Urothelium cell line (cell line): ENCODE results near the gene KYNU.
"Not testable (repeated sequence)": the region's sequence is repeated elsewhere in the genome, so short reads cannot be mapped to it uniquely, and the experiment has no call there.

ENCODE experiments used
- DNase-seq: peaks from one replicate; pipeline ENCODE4 v3.0.0; 2011; ENCODE audit warnings: low spot score, mixed read lengths
- FAIRE-seq: peaks from 2 replicates; lab custom pipeline; 2011; peaks lifted over from hg19 to GRCh38; lab: Jason Lieb, UNC

KYNU gene

GRCh38 chr2:142914507-142915313 lies 37.2 kb downstream of the KYNU start:
- DNase-seq (no peak), FAIRE-seq (no peak)

GRCh38 chr2:142915502-142915901 lies 38.0 kb downstream of the KYNU start:
- DNase-seq: no peak
- no peak for FAIRE-seq

GRCh38 chr2:142918624-142919023 lies 41.2 kb downstream of the KYNU start:
- FAIRE-seq (no peak), DNase-seq (no peak)

- FAIRE-seq (no peak), DNase-seq (no peak)
These were observed 43.1 kb downstream of the KYNU start for GRCh38 chr2:142920571-142920970.

- no peak for FAIRE-seq
- DNase-seq: no peak
These were observed 49.0 kb downstream of the KYNU start for GRCh38 chr2:142926445-142926844.

DNA sequence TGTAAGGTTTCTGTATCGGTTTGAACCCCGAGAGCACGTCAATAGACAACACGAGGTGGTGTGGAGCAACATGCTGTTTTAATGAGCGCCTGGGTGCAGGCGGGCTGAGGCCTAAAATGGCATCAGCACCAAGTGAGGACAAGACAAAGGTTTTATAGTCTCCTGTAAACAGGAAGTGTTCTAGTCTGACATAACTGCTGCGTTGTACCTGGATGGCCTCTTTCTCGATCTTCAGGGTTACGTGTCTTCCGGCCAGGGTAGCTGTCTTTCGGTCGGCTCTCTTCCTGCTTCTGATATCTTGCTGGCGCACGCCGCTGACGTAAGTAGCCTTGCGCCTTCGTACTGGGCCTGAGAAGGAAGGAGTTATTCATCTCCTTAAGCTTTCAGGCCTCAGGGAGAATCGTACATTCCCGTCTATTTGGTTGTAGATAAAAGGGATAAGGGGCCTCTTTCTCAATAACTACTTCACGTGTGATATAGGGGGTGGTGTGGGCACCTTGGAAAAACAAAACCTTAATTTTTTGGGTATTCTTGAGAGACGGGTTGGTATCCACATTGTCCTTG lies 53.5 kb downstream of the KYNU start:
- FAIRE-seq: no peak

DNA sequence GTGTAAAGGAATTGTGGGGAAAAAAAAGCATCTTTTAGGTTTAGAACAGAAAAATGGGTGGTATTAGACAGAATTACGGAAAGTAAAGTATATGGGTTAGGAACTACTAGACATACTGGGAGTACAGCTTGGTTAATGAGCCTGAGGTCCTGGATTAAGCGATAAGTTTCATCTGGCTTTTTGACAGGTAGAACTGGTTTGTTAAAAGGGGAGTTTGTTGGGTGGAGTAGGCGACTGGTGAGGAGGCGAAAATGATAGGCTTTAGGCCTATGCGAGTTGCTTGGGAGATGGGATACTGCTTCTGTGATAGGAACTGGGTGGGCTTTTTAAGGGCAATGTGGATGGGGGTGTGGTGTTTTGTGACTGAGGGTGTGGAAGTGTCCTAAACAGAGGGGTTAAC lies 56.5 kb downstream of the KYNU start:
- DNase-seq: no peak
- no peak for FAIRE-seq

More for the DNA sequence above, 53.5 kb downstream of the KYNU start:
- DNase-seq: no peak

DNA sequence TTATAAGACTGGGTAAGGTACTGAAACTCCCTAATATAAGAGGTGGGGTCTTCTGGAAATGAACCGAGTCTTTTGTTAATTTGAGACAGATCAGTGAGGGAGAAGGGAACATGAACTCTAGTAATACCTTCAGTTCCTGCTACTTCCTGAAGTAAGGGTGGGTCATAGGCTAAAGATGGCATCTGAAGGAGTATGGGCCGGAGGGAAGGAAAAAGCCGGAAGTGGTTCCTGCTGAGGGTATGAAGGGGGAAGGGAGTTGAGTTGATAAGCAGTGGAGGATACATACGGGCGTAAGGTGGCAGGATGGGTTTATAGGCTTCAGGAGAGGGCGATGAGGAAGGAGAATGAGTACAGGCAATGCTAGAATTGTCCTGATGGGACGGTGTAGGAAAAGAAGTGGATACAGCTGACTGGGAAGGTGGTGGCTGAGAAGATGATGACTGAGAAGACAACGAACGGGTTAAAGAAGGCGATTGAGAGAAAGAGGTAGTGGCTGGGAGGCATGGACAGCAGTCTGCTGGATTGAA lies 58.2 kb downstream of the KYNU start:
- no peak for FAIRE-seq

DNA sequence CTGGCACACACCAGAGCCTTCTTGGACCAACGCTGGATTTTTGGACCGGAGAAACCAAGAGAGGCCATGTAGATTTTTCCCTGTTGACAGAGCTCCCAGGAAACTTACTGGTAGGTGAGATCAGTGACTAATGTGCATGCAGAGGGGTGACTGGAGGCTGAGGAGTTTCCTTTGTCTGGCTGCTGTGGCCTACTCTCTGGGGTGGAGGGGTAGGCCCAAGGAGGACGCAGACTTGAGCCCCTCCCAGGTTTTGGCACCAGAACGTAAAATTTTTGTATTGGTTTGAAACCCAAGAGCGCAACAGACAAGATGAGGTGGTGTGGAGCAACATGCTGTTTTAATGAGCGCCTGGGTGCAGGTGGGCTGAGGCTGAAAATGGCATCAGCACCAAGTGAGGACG lies 59.2 kb downstream of the KYNU start:
- no peak for DNase-seq
- no peak for FAIRE-seq

More for the DNA sequence above, 58.2 kb downstream of the KYNU start:
- no peak for DNase-seq

GRCh38 chr2:142937347-142937746 lies 59.9 kb downstream of the KYNU start:
- FAIRE-seq: no peak
- no peak for DNase-seq

DNA sequence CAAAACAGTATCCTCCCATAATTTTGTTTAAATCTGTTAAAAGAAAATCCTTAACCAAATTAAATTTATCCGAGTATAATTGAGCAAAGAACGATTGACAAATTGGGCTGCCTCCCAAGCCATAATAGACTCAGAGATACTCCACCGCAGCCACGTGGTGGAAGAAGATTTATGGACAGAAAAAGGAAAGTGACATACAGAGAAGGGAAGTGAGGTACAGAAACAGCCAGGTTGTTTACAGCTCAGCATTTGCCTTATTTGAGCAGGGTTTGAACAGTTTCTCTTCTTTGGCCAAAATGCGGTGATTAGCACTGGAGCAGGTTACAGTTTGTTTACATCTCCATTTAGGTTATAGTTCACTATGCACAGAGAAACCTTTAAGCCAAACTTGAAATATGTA lies 60.8 kb downstream of the KYNU start:
- no peak for FAIRE-seq

DNA sequence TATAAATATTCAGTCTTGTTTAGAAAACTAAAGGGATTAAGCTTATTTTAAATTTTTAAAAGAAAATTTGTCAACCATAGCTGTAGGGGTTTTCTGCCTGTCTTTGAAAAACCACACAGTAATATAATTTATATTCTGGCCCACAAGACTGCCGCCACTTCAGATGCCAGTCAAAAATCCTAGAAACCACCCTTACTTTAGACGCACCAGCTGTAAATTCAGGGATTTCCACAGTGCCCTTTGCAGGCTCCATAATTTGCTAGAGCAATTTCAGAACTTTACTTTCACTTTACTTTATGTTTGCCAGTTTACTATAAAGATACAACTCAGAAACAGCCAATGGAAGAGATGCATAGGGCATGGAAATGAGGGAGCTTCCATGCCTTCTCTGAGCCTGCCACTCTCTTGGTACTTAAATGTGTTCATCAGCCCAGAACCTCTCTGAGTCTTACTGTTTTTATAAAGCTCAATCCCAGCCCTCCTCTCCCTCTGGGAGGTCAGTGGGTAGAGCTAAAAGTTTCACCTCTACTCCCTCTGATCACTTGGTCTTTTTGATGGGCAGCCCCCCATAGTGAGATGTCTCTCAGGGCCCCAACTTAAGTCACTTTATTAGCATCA lies 63.3 kb downstream of the KYNU start:
- FAIRE-seq: no peak
- no peak for DNase-seq

More for the DNA sequence above, 60.8 kb downstream of the KYNU start:
- no peak for DNase-seq

DNA sequence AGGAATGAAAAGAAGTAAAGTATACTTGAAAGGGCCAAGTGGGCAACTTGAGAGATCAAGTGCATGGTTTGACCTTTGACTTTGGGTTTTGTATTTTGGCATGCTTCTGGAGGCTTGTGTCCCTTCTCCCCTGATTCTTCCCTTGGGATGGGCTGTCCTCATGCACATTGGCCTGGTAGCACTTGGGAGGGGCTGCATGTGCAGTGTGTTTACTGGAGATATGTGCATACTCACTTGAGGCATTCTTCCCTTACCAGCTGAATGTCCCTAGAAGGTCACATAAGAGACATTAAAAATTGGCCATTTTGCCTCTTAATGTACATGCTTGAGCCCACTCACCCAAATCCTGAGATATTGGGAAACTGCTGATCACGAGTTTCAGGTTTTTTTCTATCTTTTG lies 65.2 kb downstream of the KYNU start:
- FAIRE-seq (peak; percentile 20), DNase-seq (no peak)

- FAIRE-seq (no peak), DNase-seq (peak; percentile 12)
These were observed 66.8 kb downstream of the KYNU start for GRCh38 chr2:142944264-142944663.

DNA sequence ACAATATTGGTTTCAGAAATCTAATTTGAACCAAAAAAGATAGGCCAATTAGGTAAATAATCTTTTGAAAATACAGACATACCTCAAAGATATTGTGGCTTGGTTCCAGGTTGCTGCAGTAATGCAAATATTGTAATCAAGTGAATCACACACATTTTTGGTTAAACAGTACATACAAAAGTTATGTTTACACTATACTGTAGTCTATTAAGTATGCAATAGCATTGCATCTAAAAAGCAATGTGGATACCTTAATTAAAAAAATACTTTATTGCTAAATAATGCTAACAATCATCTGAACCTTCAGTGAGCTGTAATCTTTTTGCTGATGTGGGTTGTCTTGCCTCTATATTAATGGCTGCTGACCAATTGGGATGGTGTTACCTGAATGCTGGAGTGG lies 67.3 kb downstream of the KYNU start:
- FAIRE-seq (no peak), DNase-seq (no peak)

- no peak for FAIRE-seq
- peak; percentile 20 for DNase-seq
These were observed 69.5 kb downstream of the KYNU start for GRCh38 chr2:142946941-142947340.

GRCh38 chr2:142948723-142949122 lies 71.3 kb downstream of the KYNU start:
- not testable (repeated sequence) for FAIRE-seq

GRCh38 chr2:142950323-142950722 lies 72.9 kb downstream of the KYNU start:
- not testable (repeated sequence) for FAIRE-seq, DNase-seq

More at GRCh38 chr2:142948723-142949122, 71.3 kb downstream of the KYNU start:
- not testable (repeated sequence) for DNase-seq

DNA sequence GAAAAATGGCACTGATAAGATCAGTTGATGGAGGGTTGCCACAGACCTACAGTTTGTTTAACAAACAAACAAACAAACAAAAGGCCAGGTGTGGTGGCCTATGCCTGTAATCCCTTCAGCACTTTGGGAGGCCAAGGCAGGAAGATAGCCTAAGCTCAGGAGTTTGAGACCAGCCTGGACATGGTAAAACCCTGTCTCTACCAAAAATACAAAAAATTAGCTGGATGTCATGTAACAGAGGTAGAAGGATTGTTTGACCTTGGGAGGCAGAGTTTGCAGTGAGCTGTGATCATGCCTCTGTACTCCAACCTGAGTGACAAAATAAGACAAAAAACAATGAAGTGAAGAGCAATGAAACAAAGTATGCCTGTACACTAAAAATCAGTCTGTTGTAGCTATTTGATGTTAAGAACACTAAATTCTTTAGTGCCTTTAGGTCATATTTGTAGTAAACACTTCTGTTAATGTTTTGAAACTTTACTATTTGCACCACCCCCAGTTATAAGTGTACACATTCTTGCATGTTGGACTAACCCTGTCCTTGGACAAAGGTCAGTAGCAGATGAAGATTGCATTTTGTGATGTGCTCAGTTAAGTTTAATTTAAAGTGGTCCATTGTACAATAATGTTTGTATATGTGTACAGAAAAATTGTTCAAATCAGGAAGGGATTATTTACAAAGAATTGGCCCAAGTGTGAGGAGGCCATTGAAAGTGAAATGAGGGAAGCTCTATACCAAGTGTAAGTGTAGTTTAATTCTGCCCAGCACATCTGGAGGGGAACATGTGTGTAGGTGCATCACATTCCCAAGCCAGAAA lies 73.9 kb downstream of the KYNU start:
- FAIRE-seq (no peak), DNase-seq (no peak)

- DNase-seq (no peak), FAIRE-seq (no peak)
These were observed 74.6 kb downstream of the KYNU start for GRCh38 chr2:142952018-142952417.
